PC-3 (cell line): ENCODE results near the gene STN1. TPM values are rescaled to one million over a fixed set of nuclear protein-coding genes. Genes with fewer than 3 reads are reported as not detected.
A peak's percentile ranks its signal among the peaks of the same experiment; 100 is the strongest.

Experiments used
- ATAC-seq: fragments of 200-7000 bp; cut with Tn5 transposase; 2 replicates; pipeline ENCODE4 v1.9.1; 2020; ENCODE audit warnings: mild to moderate bottlenecking, moderate library complexity
- BruUV-seq: library from RNA; stranded (reverse); fragments of 400-500 nt; replicated peaks from 2 replicates; lab custom pipeline; 2021; lab: Mats Ljungman, UMichigan
- CTCF ChIA-PET: fragments of 300-600 bp; sonication (Branson Sonifier 250); formaldehyde crosslinking; loops from one replicate; lab custom pipeline; 2022; ENCODE audit warnings: antibody characterized with exemption; lab: Charles Lee
- POLR2A ChIA-PET: fragments of 300-600 bp; sonication (Branson Sonifier 250); formaldehyde crosslinking; loops from one replicate; lab custom pipeline; 2022; ENCODE audit warnings: antibody characterized with exemption; ENCODE audit not compliant: unreplicated experiment; lab: Charles Lee
- DNase-seq: peaks from one replicate; pipeline ENCODE4 v3.0.0-alpha.2; 2015
- H2AFZ ChIP-seq: fragments of 300-600 bp; sonication (generic); 2 replicates; pipeline ENCODE4 v1.6.0; 2016; ENCODE audit warnings: antibody characterized with exemption, low read length
- H3F3A ChIP-seq: fragments of 300-600 bp; sonication (generic); one replicate; pipeline ENCODE4 v1.6.0; 2017; ENCODE audit warnings: antibody characterized with exemption, low read length, control low read depth, mild to moderate bottlenecking; ENCODE audit not compliant: unreplicated experiment
- H3K27ac ChIP-seq: fragments of 300-600 bp; sonication (generic); 2 replicates; pipeline ENCODE4 v1.5.1; 2016; ENCODE audit warnings: mild to moderate bottlenecking, low read length
- H3K27me3 ChIP-seq: fragments of 300-600 bp; sonication (generic); 2 replicates; pipeline ENCODE4 v1.6.1; 2016; ENCODE audit warnings: low read length, mixed read lengths
- H3K36me3 ChIP-seq: fragments of 300-600 bp; sonication (generic); 2 replicates; pipeline ENCODE4 v1.6.1; 2016; ENCODE audit warnings: low read depth, mixed run types, low read length, mixed read lengths
- H3K4me1 ChIP-seq: fragments of 300-600 bp; sonication (generic); 2 replicates; pipeline ENCODE4 v1.5.1; 2016; ENCODE audit warnings: low read length; ENCODE audit not compliant: insufficient read depth
- H3K4me2 ChIP-seq: fragments of 300-600 bp; sonication (generic); 2 replicates; pipeline ENCODE4 v1.6.0; 2016; ENCODE audit warnings: low read length
- H3K4me3 ChIP-seq: fragments of 300-600 bp; sonication (generic); 2 replicates; pipeline ENCODE4 v1.5.1; 2016; ENCODE audit warnings: mild to moderate bottlenecking, low read length, mixed read lengths
- H3K79me2 ChIP-seq: fragments of 300-600 bp; sonication (generic); 2 replicates; pipeline ENCODE4 v1.6.1; 2017; ENCODE audit warnings: low read length, mixed read lengths
- H3K9ac ChIP-seq: fragments of 300-600 bp; sonication (generic); 2 replicates; pipeline ENCODE4 v1.6.0; 2016; ENCODE audit warnings: mild to moderate bottlenecking, low read length
- H3K9me2 ChIP-seq: fragments of 300-600 bp; sonication (generic); replicated peaks from 2 replicates; pipeline ENCODE4 v1.6.1; 2016; ENCODE audit warnings: mixed run types, low read length, mixed read lengths
- H3K9me3 ChIP-seq: fragments of 300-600 bp; sonication (generic); 2 replicates; pipeline ENCODE4 v1.6.1; 2016; ENCODE audit warnings: low read length, mixed read lengths
- H4K20me1 ChIP-seq: fragments of 300-600 bp; sonication (generic); 2 replicates; pipeline ENCODE4 v1.6.1; 2016; ENCODE audit warnings: low read length, mixed read lengths
- EZH2 ChIP-seq: fragments of 300-600 bp; sonication (generic); IDR thresholded peaks from one replicate; pipeline ENCODE4 v1.6.1; 2017; ENCODE audit warnings: antibody characterized with exemption, mild to moderate bottlenecking, low read length; ENCODE audit not compliant: unreplicated experiment
- EZH2phosphoT487 ChIP-seq: fragments of 300-600 bp; sonication (generic); IDR thresholded peaks from 2 replicates; pipeline ENCODE4 v1.6.1; 2018; ENCODE audit warnings: mild to moderate bottlenecking, antibody characterized with exemption, low read length, borderline replicate concordance
- intact Hi-C: fragments of 100-400 bp; cut with micrococcal nuclease; formaldehyde crosslinking; loops from 2 replicates; pipeline ENCODE4 v1.9.0; 2023
- total RNA-seq: library from RNA; depleted of rRNA; stranded (reverse); fragments of >200 nt; gene quantifications from 2 replicates; pipeline ENCODE4 v1.2.3, GENCODE V29; 2014
- TF ChIP-seq, protein P1 (sequence below): fragments of 300-600 bp; sonication (generic); conservative IDR thresholded peaks from 2 replicates; pipeline ENCODE4 v1.5.1; 2017; ENCODE audit warnings: antibody characterized with exemption, low read depth, mild to moderate bottlenecking, low read length

Gene STN1
- total RNA-seq, 1 experiment from 2014 or later: 33.5 TPM

DNA sequence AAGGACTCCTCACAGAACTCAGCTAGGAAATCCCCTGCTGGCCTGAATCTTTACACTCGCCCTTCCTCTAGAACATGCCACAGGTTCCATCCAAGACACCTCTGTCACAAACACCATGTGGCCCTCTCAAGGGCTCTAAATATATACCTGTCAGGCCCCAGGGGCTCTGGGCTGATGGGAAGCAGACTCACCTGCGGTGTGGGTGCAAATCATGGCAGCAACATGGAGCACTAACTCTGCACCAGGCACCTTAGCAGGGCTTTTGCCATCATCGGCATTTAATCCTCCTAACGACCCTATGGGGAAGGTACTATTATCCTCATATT, 80.0 kb downstream of the STN1 start:
- Histone ChIP-seq H2AFZ (no peak overlapping the region), H3K9me3 (no peaks in the 10 kb centered on the region), H3K79me2 (no peaks in the 10 kb centered on the region), H3K27me3 (no peaks in the 10 kb centered on the region), H3K36me3 (no peaks in the 10 kb centered on the region), H3K4me3 (no peak overlapping the region), H3K4me2 (no peak overlapping the region), H3K9ac (no peak overlapping the region), H4K20me1 (no peaks in the 10 kb centered on the region), H3F3A (no peaks in the 10 kb centered on the region), H3K27ac (no peak overlapping the region), H3K4me1 (peaks cover 16% of the 10 kb centered on the region; the same call in 1 of the 2 replicates), H3K9me2 (no peaks in the 10 kb centered on the region)
- CTCF ChIA-PET: interaction anchor here (0.6 kb wide), 1 partner anchor 10 kb away, joined by 3 read pairs; no protein-coding TSS in a partner anchor
- TF ChIP-seq EZH2phosphoT487: no peak
- no peak for TF ChIP-seq EZH2
- TF ChIP-seq, protein P1, sequence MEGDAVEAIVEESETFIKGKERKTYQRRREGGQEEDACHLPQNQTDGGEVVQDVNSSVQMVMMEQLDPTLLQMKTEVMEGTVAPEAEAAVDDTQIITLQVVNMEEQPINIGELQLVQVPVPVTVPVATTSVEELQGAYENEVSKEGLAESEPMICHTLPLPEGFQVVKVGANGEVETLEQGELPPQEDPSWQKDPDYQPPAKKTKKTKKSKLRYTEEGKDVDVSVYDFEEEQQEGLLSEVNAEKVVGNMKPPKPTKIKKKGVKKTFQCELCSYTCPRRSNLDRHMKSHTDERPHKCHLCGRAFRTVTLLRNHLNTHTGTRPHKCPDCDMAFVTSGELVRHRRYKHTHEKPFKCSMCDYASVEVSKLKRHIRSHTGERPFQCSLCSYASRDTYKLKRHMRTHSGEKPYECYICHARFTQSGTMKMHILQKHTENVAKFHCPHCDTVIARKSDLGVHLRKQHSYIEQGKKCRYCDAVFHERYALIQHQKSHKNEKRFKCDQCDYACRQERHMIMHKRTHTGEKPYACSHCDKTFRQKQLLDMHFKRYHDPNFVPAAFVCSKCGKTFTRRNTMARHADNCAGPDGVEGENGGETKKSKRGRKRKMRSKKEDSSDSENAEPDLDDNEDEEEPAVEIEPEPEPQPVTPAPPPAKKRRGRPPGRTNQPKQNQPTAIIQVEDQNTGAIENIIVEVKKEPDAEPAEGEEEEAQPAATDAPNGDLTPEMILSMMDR: no peak
- POLR2A ChIA-PET: no interaction called here
- BruUV-seq: no TSS peak
- DNase-seq (no peak), ATAC-seq (no peak)
- intact Hi-C loops: no loop called here

DNA sequence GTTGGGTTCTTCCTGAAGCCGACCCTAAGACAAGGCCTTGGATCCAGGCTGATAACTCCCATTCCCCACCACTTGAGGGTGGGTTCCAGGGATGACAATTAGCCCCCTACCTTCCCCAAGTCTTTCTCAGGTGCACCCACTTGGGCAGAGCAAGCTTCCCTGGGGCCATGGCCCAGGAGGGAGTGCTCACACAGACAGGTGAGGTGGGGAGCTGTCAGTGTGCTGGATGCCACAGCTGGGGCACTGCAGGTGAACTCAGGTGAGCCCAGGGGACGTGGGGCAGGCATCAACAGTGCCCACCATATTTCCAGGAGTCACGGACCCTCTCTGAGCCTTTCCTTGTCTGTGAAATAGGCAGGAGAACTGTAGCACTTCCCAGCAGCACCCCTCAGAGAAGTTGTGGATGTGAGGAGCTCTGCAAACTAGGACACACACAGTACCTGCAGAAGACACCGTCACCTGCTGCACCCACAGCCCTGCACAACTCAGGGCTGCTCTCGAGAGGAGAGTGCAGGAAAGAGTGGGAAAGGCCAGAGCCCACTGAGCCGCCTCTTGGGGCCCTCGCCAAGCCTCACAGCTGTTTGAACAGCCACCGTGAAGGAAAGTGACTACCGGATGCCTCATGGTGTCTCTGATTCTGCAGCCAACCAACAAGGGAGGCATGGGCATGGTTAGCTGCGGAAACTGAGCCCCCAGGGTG, 80.5 kb downstream of the STN1 start:
- ChIA-PET CTCF (interaction anchor here (0.6 kb wide), 1 partner anchor 11 kb away, joined by 3 read pairs; no protein-coding TSS in a partner anchor), POLR2A (no interaction called here)
- H3K4me2 ChIP-seq: no peak overlapping the region
- no peaks in the 10 kb centered on the region for H4K20me1 ChIP-seq
- H3K9me3 ChIP-seq: no peaks in the 10 kb centered on the region
- no peaks in the 10 kb centered on the region for H3K9me2 ChIP-seq
- no peak overlapping the region for H2AFZ ChIP-seq
- H3K36me3 ChIP-seq: no peaks in the 10 kb centered on the region
- intact Hi-C loops: no loop called here
- DNase-seq (no peak), ATAC-seq (peak; percentile 19; the same call in 1 of the 2 replicates)
- no peaks in the 10 kb centered on the region for H3F3A ChIP-seq
- no peak overlapping the region for H3K9ac ChIP-seq
- BruUV-seq: no TSS peak
- no peaks in the 10 kb centered on the region for H3K27me3 ChIP-seq
- peaks cover 11% of the 10 kb centered on the region; the same call in 1 of the 2 replicates for H3K4me1 ChIP-seq
- no peaks in the 10 kb centered on the region for H3K79me2 ChIP-seq
- H3K4me3 ChIP-seq: no peak overlapping the region
- TF ChIP-seq EZH2phosphoT487: no peak
- no peak overlapping the region for H3K27ac ChIP-seq

DNA sequence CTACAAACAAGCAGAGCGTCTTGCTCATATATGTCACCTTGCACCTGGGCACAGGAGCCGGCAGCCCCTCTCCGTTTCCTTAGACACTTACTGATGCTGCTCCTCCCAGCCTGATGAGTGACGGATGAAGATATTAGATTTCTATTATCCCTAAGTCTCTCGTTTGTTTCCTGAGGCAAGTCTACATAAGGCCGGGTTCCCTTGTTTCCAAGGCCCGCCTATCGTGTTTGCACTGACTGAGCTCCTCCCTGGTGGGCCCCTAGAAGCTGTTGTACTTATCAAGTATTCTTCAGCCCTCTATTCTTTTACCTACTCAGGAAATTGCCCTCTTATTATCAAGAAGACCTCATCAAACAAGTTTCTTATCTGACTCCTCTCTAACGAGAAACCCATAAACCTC, 81.1 kb downstream of the STN1 start:
- no peak for DNase-seq
- intact Hi-C loops: no loop called here
- H3K36me3 ChIP-seq: no peaks in the 10 kb centered on the region
- no peak for ATAC-seq
- peaks cover 10% of the 10 kb centered on the region; the same call in 1 of the 2 replicates for H3K4me1 ChIP-seq
- no peak overlapping the region for H3K4me3 ChIP-seq
- H3K9me3 ChIP-seq: no peaks in the 10 kb centered on the region
- no peaks in the 10 kb centered on the region for H3F3A ChIP-seq
- no peaks in the 10 kb centered on the region for H3K79me2 ChIP-seq
- no peaks in the 10 kb centered on the region for H4K20me1 ChIP-seq
- ChIA-PET POLR2A (no interaction called here), CTCF (no interaction called here)
- no peaks in the 10 kb centered on the region for H3K9me2 ChIP-seq
- TF ChIP-seq, protein P1: no peak
- no peak for TF ChIP-seq EZH2phosphoT487
- TF ChIP-seq EZH2: no peak
- H2AFZ ChIP-seq: no peak overlapping the region
- no TSS peak for BruUV-seq
- H3K4me2 ChIP-seq: no peak overlapping the region
- no peaks in the 10 kb centered on the region for H3K27me3 ChIP-seq
- H3K27ac ChIP-seq: no peak overlapping the region
- H3K9ac ChIP-seq: no peak overlapping the region
